Measurements from ENCODE around the gene DPP6.

Gene DPP6

GRCh38 chr7:154729056-154729455, 676.9 kb downstream of the DPP6 start:
- no peak overlapping the region for H3K27ac ChIP-seq

GRCh38 chr7:154735766-154736165, 683.6 kb downstream of the DPP6 start:
- TF ChIP-seq CTCF (conservative IDR thresholded peaks at IDR 0.05): no peak
- H3K27ac ChIP-seq: no peak overlapping the region

More at GRCh38 chr7:154729056-154729455, 676.9 kb downstream of the DPP6 start:
- no peak for TF ChIP-seq CTCF (conservative IDR thresholded peaks at IDR 0.05)

- no peak overlapping the region for H3K27ac ChIP-seq
- no peak for TF ChIP-seq CTCF (conservative IDR thresholded peaks at IDR 0.05)
Measured at GRCh38 chr7:154736389-154736788, 684.2 kb downstream of the DPP6 start.

- TF ChIP-seq CTCF (conservative IDR thresholded peaks at IDR 0.05): no peak
- no peak overlapping the region for H3K27ac ChIP-seq
Measured at GRCh38 chr7:154738216-154738615, 686.0 kb downstream of the DPP6 start.

- H3K27ac ChIP-seq: no peak overlapping the region
- no peak for TF ChIP-seq CTCF (conservative IDR thresholded peaks at IDR 0.05)
Measured at GRCh38 chr7:154741131-154741530, 688.9 kb downstream of the DPP6 start.

GRCh38 chr7:154743206-154743605, 691.0 kb downstream of the DPP6 start:
- no peak for TF ChIP-seq CTCF (conservative IDR thresholded peaks at IDR 0.05)
- H3K27ac ChIP-seq: no peak overlapping the region

- peak; percentile 94 for TF ChIP-seq CTCF (conservative IDR thresholded peaks at IDR 0.05)
Measured at GRCh38 chr7:154744256-154744860, 692.2 kb downstream of the DPP6 start.

More at GRCh38 chr7:154744256-154744860, 692.2 kb downstream of the DPP6 start:
- H3K27ac ChIP-seq: no peak overlapping the region

Measured in VCaP (cell line).